Adrenal gland (tissue), 12 donors: ENCODE data around the gene ACSF2. TPM values are rescaled to one million over a fixed set of nuclear protein-coding genes. Genes with fewer than 3 reads are reported as not detected.
A peak's percentile ranks its signal among the peaks of the same experiment; 100 is the strongest.

Source experiments
- DNase-seq, 7 donors: peaks; one replicate each; pipeline ENCODE4 v3.0.0-alpha.2; 2019 to 2020
- H3K27ac ChIP-seq, 5 donors: fragments of 200-600 bp; sonication (generic) in 4 of 5; 1 replicate in 3 of 5; 2 replicates in 2 of 5; pipeline versions ENCODE4 v1.5.1 to v1.8.0; 2016 to 2020; ENCODE audit warnings: mild to moderate bottlenecking in 1 of 5
- H3K27me3 ChIP-seq: fragments of 200-600 bp; 2 replicates; pipeline ENCODE4 v1.8.0; 2021
- H3K36me3 ChIP-seq, 2 donors: fragments of 200-600 bp; replicated peaks in 1 of 2; 1 replicate in 1 of 2; 2 replicates in 1 of 2; pipeline versions ENCODE4 v1.5.1 to v1.8.0; 2018 to 2022
- H3K4me1 ChIP-seq, 2 donors: fragments of 200-600 bp; replicated peaks in 1 of 2; 1 replicate in 1 of 2; 2 replicates in 1 of 2; pipeline versions ENCODE4 v1.5.1 to v1.8.0; 2018 to 2021
- H3K4me3 ChIP-seq, 4 donors: fragments of 200-600 bp; sonication (generic) in 3 of 4; one replicate each; pipeline ENCODE4 v1.5.1; 2016 to 2018
- H3K9me3 ChIP-seq, 3 donors: fragments of 200-600 bp; sonication (generic) in 1 of 3; replicated peaks in 1 of 3; 1 replicate in 2 of 3; 2 replicates in 1 of 3; pipeline versions ENCODE4 v1.5.1 to v1.8.0; 2016 to 2021
- POLR2A ChIP-seq, 2 donors: fragments of 450-650 bp; IDR thresholded peaks; one replicate each; pipeline ENCODE4 v1.6.1; 2017; ENCODE audit warnings: antibody characterized with exemption in 2 of 2, mild to moderate bottlenecking in 2 of 2, moderate library complexity in 1 of 2
- WGBS, 4 donors: extraction: QIAGEN DNeasy Blood & Tissue Kit in 2 of 4; methylation state at CpG; one replicate each; pipeline versions ENCODE4 v1.1.5 to v1.1.7; 2013 to 2017; 5-methylcytosine and 5-hydroxymethylcytosine counted together
- intact Hi-C, 2 donors: fragments of 100-400 bp; cut with DNase I; formaldehyde crosslinking; loops; one replicate each; pipeline versions ENCODE4 v1.14.1 to v1.15.0; 2022 to 2023
- polyA plus RNA-seq, 3 donors: library from polyadenylated mRNA; stranded (reverse); fragments of 200-250 nt in 2 of 3; fragments of 350-450 nt in 1 of 3; fragmentation: Illumina TruSeq in 1 of 3; extraction: RNeasy Lipid Tissue Mini Kit (QIAGEN cat#74804) in 1 of 3; gene quantifications; one replicate each; pipeline ENCODE4 v1.2.3, GENCODE V29; 2013 to 2014
- total RNA-seq, 9 donors: library from RNA; depleted of rRNA in 4 of 9; stranded (reverse); fragments of >200 nt in 4 of 9; fragments of 120-200 nt in 1 of 9; fragmentation: NEBNext Ultra II Directional in 1 of 9; extraction: Animal tissue kit (Norgen Biotek cat#: 25700) in 1 of 9; gene quantifications; one replicate each; pipeline versions ENCODE4 v1.1.0 to v1.2.4, GENCODE V29; 2013 to 2023
- TF ChIP-seq, protein P1 (sequence below), 6 experiments: fragments of 450-650 bp in 4 of 6; fragments of 200-600 bp in 2 of 6; sonication (generic) in 1 of 6; IDR thresholded peaks; 1 replicate in 5 of 6; 2 replicates in 1 of 6; pipeline versions ENCODE4 v1.5.1 to v1.8.0; 2016 to 2021; ENCODE audit warnings: antibody characterized with exemption in 6 of 6, mild to moderate bottlenecking in 2 of 6, moderate library complexity in 1 of 6
- donor health status: healthy with polysubstance abuse.
- donor health status: Bipolar disorder and iron deficiency.
- donor health status: DM: yes; HTN: yes; CAD: no.
- donor health status: DM: no; HTN: no; CAD: no.
- donor health status: DM: no; HTN: no; CAD: no.
- donor health status: DM: yes; HTN: yes; CAD: no.

ACSF2 gene
- total and polyA plus RNA-seq, 12 donors = 92.1 to 434 (median 196) TPM

DNA sequence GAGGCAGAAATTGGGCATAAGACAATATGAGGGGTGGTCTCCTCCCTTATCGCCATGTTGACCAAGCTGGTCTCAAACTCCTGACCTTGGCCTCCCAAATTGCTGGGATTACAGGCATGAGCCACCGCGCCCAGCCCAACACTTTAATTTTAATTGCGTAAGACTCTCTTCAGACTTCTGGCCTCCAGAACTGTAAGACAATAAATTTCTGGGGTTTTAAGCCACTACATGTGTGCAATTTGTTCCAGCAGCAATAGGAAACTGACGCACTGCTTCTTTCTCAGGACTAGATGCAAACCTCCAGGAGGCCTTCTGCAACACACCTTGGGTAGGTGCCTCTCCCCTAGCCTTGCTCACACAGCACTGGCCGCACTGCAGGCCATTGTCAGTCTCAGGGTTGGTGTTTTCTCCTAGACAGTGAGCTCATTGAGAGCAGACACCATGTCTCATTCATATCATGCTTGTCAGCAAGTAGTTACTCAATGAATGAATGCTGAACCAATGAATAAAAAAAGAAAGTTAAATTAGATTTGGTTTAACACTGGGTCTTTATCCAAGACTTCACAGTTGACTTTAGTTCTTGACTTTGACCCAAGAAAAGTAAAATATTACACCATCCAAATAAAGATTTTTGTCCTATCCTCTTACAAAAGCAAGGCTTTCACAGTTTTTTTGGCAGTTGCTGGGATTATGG is 5.5 kb upstream of the ACSF2 start:
- WGBS, 4 donors = 89 to 90% (median 89%) methylated on average over 5 to 6 of the region's 6 CpGs
- TF ChIP-seq, protein P1, sequence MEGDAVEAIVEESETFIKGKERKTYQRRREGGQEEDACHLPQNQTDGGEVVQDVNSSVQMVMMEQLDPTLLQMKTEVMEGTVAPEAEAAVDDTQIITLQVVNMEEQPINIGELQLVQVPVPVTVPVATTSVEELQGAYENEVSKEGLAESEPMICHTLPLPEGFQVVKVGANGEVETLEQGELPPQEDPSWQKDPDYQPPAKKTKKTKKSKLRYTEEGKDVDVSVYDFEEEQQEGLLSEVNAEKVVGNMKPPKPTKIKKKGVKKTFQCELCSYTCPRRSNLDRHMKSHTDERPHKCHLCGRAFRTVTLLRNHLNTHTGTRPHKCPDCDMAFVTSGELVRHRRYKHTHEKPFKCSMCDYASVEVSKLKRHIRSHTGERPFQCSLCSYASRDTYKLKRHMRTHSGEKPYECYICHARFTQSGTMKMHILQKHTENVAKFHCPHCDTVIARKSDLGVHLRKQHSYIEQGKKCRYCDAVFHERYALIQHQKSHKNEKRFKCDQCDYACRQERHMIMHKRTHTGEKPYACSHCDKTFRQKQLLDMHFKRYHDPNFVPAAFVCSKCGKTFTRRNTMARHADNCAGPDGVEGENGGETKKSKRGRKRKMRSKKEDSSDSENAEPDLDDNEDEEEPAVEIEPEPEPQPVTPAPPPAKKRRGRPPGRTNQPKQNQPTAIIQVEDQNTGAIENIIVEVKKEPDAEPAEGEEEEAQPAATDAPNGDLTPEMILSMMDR (IDR thresholded peaks at IDR 0.05) = no peak
- TF ChIP-seq POLR2A (IDR thresholded peaks at IDR 0.05) = no peak

DNA sequence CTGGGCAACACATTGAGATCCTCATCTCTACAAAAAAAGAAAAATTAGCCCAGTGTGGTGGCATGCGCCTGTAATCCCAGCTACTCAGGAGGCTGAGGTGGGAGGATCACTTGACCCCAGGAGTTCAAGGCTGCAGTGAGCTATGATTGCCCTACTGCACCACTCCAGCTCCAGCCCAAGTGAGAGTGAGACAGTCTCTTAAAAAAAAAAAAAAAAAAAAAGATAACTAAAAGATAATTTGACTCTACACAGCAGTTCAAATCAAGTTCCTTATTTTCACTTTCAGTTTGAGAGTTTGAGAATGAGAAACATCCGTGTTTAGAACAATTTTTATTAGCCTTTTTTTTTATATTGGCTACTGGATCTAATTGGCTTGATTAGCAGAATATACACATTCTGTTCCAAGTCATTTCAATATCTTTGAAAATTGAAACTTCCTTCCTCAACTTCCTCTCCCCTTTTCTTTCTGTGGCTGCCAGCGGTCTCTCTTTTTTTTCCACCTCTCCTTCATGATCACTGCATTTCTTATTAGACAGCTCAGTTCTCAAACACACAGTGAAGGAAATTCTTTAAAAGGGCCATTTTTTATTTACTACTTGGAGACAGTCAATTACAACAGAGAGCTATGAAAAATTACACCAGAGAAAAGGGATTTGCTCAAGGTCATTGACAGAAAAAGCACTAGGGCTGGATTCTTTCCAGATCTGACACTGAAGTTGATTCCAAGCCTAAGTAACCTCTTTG is 4.5 kb upstream of the ACSF2 start:
- 27 to 35% (median 31%) methylated on average over 3 of the region's 3 CpGs for WGBS, 4 donors
- Histone ChIP-seq H3K27me3 (no peaks in the 10 kb centered on the region), H3K4me1 (peaks cover 0 to 27% of the 10 kb centered on the region in 2 donors), H3K4me3 (peak overlapping the region in 2 of 4 donors; percentile 19 to 38), H3K36me3 (no peaks in the 10 kb centered on the region), H3K9me3 (no peaks in the 10 kb centered on the region), H3K27ac (peak overlapping the region; percentile 54 to 81 (median 68))
- no peak for TF ChIP-seq POLR2A (IDR thresholded peaks at IDR 0.05)
- TF ChIP-seq, protein P1 (IDR thresholded peaks at IDR 0.05) = no peak
- no peak for DNase-seq
- intact Hi-C loops = no loop called here

More for the DNA sequence above, 5.5 kb upstream of the ACSF2 start:
- Histone ChIP-seq H3K4me3 (peak overlapping the region in 1 of 4 donors; percentile 38), H3K4me1 (peaks cover 0 to 24% of the 10 kb centered on the region in 2 donors), H3K27ac (peak overlapping the region in 3 of 5 donors; percentile 68 to 81 (median 80)), H3K9me3 (no peaks in the 10 kb centered on the region), H3K36me3 (no peaks in the 10 kb centered on the region), H3K27me3 (no peaks in the 10 kb centered on the region)
- no peak for DNase-seq
- intact Hi-C loops = no loop called here

DNA sequence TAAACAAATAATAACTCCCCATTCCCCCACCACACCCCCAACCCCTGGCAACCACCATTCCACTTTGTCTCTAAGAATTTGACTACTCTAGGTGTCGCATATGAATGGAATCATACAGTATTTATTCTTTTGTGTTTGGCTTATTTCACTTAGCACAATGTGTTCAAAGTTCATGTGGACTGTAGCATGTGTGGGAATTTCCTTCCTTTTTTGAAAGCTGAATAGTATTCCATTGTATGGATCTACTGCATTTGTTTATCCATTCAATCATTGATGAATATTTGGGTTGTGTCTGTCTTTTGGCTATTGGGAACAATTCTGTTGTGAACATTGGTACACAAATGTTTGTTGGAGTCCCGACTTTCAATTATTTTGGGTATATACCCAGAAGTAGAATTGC is 3.3 kb upstream of the ACSF2 start:
- peaks cover 7 to 40% of the 10 kb centered on the region in 2 donors for H3K4me1 ChIP-seq
- H3K27ac ChIP-seq = no peak overlapping the region
- H3K27me3 ChIP-seq = no peaks in the 10 kb centered on the region
- intact Hi-C loops = no loop called here
- no peak overlapping the region for H3K4me3 ChIP-seq
- no peak for TF ChIP-seq POLR2A (IDR thresholded peaks at IDR 0.05)
- TF ChIP-seq, protein P1 (IDR thresholded peaks at IDR 0.05) = no peak
- no peak for DNase-seq
- no peaks in the 10 kb centered on the region for H3K9me3 ChIP-seq
- 94 to 100% (median 97%) methylated on average over 2 of the region's 2 CpGs for WGBS, 4 donors
- H3K36me3 ChIP-seq = no peaks in the 10 kb centered on the region

DNA sequence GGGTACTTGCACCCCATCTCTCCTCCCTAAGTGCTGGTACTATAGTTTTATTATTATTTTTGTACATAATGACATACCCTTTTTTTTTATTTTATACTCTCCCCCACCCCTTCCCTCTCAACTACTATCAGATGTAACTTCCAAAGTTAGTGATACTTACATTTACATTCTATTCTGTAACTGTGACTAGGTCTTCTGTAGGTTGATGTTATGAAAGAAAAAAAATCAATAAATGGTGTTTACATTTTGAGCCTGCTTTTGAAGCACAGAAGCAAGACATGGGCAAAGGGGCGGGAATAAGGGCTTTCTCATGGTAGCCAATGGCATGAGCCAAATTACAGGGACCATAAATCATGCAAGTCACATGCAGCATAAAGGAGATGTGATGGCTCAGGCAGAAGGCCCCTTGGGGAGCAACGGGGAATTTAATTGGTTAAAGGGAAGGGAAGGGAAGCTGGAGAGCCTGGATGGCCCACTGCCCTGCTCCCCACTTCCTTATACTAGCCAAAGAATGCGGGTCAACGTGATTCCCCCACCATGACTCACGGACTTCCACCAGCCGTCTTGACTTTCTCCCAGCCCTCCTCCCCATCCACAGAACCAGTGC is 2.4 kb upstream of the ACSF2 start:
- H3K27me3 ChIP-seq = no peaks in the 10 kb centered on the region
- intact Hi-C loops = no loop called here
- 57 to 72% (median 62%) methylated on average over 6 of the region's 6 CpGs for WGBS, 4 donors
- peak in 2 of 7 donors; percentile 13 to 41 for DNase-seq
- H3K4me3 ChIP-seq = no peak overlapping the region
- H3K4me1 ChIP-seq = peaks cover 16 to 49% of the 10 kb centered on the region in 2 donors
- peak overlapping the region in 1 of 5 donors; percentile 21 for H3K27ac ChIP-seq
- no peaks in the 10 kb centered on the region for H3K9me3 ChIP-seq
- TF ChIP-seq, protein P1 (IDR thresholded peaks at IDR 0.05) = no peak
- no peak for TF ChIP-seq POLR2A (IDR thresholded peaks at IDR 0.05)
- no peaks in the 10 kb centered on the region for H3K36me3 ChIP-seq
